ENCODE results near the gene IHH. TPM values are rescaled to one million over a fixed set of nuclear protein-coding genes. Genes with fewer than 3 reads are reported as not detected.

IHH gene
- total RNA-seq, 1 experiment from 2014 or later = 0.15 TPM

GRCh38 chr2:219089330-219089729 is 28.6 kb upstream of the IHH start:
- Histone ChIP-seq H3K9me3 (ENCODE audit: low read depth, low read length, poor library complexity, severe bottlenecking) (no peaks in the 10 kb centered on the region), H3K36me3 (ENCODE audit: insufficient read depth, low read length, poor library complexity, severe bottlenecking) (no peaks in the 10 kb centered on the region), H3K4me1 (ENCODE audit: insufficient read depth, low read length, poor library complexity, severe bottlenecking) (no peaks in the 10 kb centered on the region), H3K27ac (ENCODE audit: low read depth, low read length, poor library complexity, severe bottlenecking) (no peak overlapping the region), H3K4me3 (ENCODE audit: low read depth, low read length, poor library complexity, severe bottlenecking) (no peak overlapping the region), H3K27me3 (replicated peaks; ENCODE audit: insufficient read depth, low read depth, low read length, poor library complexity) (no peaks in the 10 kb centered on the region)
- intact Hi-C loops (cut with micrococcal nuclease; ENCODE audit: unreplicated experiment) = no loop called here
- ChIA-PET CTCF (no interaction called here), POLR2A (ENCODE audit: low non-redundant PET) (no interaction called here)
- TF ChIP-seq, protein P1, sequence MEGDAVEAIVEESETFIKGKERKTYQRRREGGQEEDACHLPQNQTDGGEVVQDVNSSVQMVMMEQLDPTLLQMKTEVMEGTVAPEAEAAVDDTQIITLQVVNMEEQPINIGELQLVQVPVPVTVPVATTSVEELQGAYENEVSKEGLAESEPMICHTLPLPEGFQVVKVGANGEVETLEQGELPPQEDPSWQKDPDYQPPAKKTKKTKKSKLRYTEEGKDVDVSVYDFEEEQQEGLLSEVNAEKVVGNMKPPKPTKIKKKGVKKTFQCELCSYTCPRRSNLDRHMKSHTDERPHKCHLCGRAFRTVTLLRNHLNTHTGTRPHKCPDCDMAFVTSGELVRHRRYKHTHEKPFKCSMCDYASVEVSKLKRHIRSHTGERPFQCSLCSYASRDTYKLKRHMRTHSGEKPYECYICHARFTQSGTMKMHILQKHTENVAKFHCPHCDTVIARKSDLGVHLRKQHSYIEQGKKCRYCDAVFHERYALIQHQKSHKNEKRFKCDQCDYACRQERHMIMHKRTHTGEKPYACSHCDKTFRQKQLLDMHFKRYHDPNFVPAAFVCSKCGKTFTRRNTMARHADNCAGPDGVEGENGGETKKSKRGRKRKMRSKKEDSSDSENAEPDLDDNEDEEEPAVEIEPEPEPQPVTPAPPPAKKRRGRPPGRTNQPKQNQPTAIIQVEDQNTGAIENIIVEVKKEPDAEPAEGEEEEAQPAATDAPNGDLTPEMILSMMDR (conservative IDR thresholded peaks at IDR 0.05; ENCODE audit: low read depth, low read length) = no peak
- TF ChIP-seq EZH2 (IDR thresholded peaks at IDR 0.05; ENCODE audit: borderline replicate concordance, low read depth, low read length, poor library complexity, severe bottlenecking) = no peak
- no TSS peak for BruUV-seq (replicated peaks)
- no peak for DNase-seq (ENCODE audit: low spot score)

DNA sequence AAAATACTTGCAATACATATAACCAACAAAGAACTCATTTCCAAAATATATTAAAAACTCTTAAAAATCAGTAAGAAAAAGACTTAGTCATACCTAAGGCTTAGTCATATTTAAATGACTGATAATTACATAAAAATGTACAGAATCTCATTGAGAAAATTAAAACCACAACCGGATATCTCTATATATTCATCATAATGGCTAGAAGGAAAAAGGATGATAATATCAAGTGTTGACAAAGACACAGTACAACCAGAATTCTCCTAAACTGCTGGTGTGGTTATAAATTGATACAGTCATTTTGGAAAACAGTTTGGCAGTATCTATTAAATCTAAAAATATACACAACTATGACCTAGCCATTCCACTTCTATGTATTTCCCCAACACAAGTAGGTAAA is 27.1 kb upstream of the IHH start:
- DNase-seq (ENCODE audit: low spot score) = no peak
- CTCF ChIA-PET = no interaction called here
- no TSS peak for BruUV-seq (replicated peaks)

DNA sequence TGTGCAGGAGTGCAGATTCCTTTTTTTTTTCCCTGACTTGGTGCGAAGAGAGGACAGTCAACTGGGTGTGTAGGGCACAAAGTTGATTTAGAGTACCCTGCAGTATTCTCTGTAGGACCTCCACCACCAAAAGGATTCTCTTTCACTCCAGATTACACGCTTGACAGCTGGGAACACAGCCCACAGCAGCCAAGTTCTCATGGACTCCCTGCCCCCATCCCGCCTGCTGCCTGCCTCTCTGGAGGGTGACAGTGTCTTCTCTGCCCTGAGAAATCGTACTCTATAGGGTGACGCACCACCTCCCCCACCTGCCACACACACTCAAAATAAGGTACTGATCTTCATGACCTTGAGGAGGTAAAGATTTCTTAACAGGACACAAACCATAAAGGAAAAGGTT is 26.6 kb upstream of the IHH start:
- Histone ChIP-seq H3K9me3 (ENCODE audit: low read depth, low read length, poor library complexity, severe bottlenecking) (no peaks in the 10 kb centered on the region), H3K27ac (ENCODE audit: low read depth, low read length, poor library complexity, severe bottlenecking) (no peak overlapping the region), H3K4me1 (ENCODE audit: insufficient read depth, low read length, poor library complexity, severe bottlenecking) (no peaks in the 10 kb centered on the region), H3K4me3 (ENCODE audit: low read depth, low read length, poor library complexity, severe bottlenecking) (no peak overlapping the region), H3K36me3 (ENCODE audit: insufficient read depth, low read length, poor library complexity, severe bottlenecking) (no peaks in the 10 kb centered on the region), H3K27me3 (replicated peaks; ENCODE audit: insufficient read depth, low read depth, low read length, poor library complexity) (no peaks in the 10 kb centered on the region)
- no TSS peak for BruUV-seq (replicated peaks)
- TF ChIP-seq EZH2 (IDR thresholded peaks at IDR 0.05; ENCODE audit: borderline replicate concordance, low read depth, low read length, poor library complexity, severe bottlenecking) = no peak
- TF ChIP-seq, protein P1 (conservative IDR thresholded peaks at IDR 0.05; ENCODE audit: low read depth, low read length) = no peak
- no peak for DNase-seq (ENCODE audit: low spot score)
- intact Hi-C loops (cut with micrococcal nuclease; ENCODE audit: unreplicated experiment) = no loop called here
- ChIA-PET POLR2A (ENCODE audit: low non-redundant PET) (no interaction called here), CTCF (no interaction called here)

More for the DNA sequence above, 27.1 kb upstream of the IHH start:
- H3K27me3 ChIP-seq (replicated peaks; ENCODE audit: insufficient read depth, low read depth, low read length, poor library complexity) = no peaks in the 10 kb centered on the region
- no peak overlapping the region for H3K27ac ChIP-seq (ENCODE audit: low read depth, low read length, poor library complexity, severe bottlenecking)
- H3K4me3 ChIP-seq (ENCODE audit: low read depth, low read length, poor library complexity, severe bottlenecking) = no peak overlapping the region
- no peaks in the 10 kb centered on the region for H3K4me1 ChIP-seq (ENCODE audit: insufficient read depth, low read length, poor library complexity, severe bottlenecking)
- POLR2A ChIA-PET (ENCODE audit: low non-redundant PET) = no interaction called here
- H3K36me3 ChIP-seq (ENCODE audit: insufficient read depth, low read length, poor library complexity, severe bottlenecking) = no peaks in the 10 kb centered on the region
- TF ChIP-seq, protein P1 (conservative IDR thresholded peaks at IDR 0.05; ENCODE audit: low read depth, low read length) = no peak
- no peak for TF ChIP-seq EZH2 (IDR thresholded peaks at IDR 0.05; ENCODE audit: borderline replicate concordance, low read depth, low read length, poor library complexity, severe bottlenecking)
- no peaks in the 10 kb centered on the region for H3K9me3 ChIP-seq (ENCODE audit: low read depth, low read length, poor library complexity, severe bottlenecking)
- intact Hi-C loops (cut with micrococcal nuclease; ENCODE audit: unreplicated experiment) = no loop called here

Measured in A673 (cell line).